NCI-H2227 (cell line): ENCODE data around the gene XRCC1.
"Not testable (repeated sequence)": the region's sequence is repeated elsewhere in the genome, so short reads cannot be mapped to it uniquely, and the experiment has no call there.

Experiments used
- DNase-seq: peaks from one replicate; lab custom pipeline; 2025; ENCODE audit not compliant: unreplicated experiment; lab: John Stamatoyannopoulos, UW

The XRCC1 gene

GRCh38 chr19:43523696-43524095, 51.6 kb downstream of the XRCC1 start:
- DNase-seq = not testable (repeated sequence)

GRCh38 chr19:43522929-43523328, 52.4 kb downstream of the XRCC1 start:
- DNase-seq = no peak

- DNase-seq = peak; percentile 80
Observed at GRCh38 chr19:43519436-43520088, 55.8 kb downstream of the XRCC1 start.

GRCh38 chr19:43518051-43518450, 57.3 kb downstream of the XRCC1 start:
- peak; percentile 15 for DNase-seq

- peak; percentile 18 for DNase-seq
Observed at GRCh38 chr19:43512399-43512798, 62.9 kb downstream of the XRCC1 start.

DNA sequence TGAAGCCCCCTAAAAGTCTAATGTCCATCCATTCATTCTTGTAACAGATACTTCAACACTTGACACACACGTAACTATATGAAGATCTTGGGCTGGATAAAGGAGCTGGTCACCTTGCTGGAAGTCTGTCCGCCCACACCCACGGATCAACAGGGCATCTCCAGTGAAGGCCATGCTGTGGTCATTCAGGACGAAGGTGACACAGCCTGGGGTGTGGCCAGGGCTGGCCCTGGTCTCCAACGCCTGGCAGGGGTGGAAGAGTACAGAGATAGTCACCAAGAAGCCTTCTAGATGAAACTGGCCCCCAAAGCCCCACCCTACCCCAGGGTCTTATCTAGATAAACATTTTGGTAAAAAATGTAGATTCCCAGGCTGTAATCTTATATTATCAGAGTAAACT, 64.0 kb downstream of the XRCC1 start:
- DNase-seq = no peak

GRCh38 chr19:43510713-43511112, 64.6 kb downstream of the XRCC1 start:
- DNase-seq = no peak

DNA sequence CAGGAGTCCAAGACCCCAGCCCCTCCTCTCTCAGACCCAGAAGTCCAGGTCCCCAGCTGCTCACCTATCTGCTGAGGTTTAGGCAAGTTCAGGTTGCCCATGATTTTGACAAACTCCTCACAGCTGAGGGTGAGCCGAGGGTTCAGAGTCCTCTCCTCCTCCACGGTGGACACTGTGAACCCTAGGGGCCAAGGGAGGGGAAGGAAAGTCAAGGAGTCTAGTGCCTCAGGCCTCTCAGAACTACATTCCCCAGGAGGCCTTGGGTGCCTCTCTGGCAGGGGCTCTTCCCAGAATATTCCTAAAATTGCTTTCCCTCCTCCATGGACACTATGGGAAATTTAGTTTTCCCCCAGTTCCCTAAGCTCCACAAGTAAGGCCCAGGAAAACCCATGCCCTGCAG, 67.4 kb downstream of the XRCC1 start:
- no peak for DNase-seq

DNA sequence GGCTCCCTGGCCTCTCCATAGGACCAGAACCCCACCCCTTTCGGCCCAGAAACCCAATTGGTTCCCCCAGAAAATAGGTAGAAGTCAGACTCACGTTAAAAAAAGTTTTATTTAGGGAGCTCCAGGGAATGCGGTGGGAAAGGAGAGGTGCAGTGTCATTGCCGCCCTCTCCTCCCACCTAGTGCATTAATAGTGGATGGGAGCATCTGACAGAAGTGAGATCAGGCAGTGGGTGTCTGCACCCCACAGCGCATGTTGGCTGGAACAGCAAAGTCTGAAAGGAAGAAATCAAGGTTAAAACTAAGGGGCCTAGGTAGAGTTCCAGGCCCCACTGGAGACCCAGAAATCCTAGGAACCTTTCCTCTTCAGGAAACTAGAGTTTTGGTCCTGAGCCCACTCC, 68.7 kb downstream of the XRCC1 start:
- DNase-seq = no peak

DNA sequence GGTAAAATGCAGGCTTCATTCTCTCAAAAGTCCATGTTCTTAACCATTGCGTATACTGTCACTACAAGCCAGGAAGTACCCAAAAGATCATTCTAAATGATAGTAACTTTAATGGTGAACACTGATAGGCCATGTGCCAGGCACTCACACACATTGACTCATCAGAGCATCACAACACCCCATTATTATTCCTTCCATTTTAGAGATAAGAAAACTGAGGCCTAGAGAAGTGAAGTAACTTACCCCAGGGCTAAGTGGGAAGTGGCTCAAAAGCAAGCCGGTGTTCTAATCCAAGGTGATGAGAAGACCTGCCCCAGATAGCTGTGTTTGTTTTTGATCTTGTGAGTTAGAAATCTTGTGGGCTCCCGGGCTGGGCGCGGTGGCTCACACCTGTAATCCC, 69.4 kb downstream of the XRCC1 start:
- no peak for DNase-seq

DNA sequence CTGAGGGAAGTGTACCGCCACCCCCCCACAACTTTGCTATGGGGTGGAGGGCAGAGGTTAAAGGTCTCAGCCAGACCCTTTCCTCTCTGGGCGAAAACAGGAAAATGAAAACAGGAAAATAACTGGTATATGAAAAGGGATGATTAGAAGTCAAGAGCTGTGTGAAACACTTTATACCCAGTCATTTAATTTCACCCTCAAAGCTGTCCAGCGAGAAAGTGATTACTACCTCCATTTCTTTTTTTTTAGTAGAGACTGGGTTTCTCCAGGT, 70.2 kb downstream of the XRCC1 start:
- DNase-seq = no peak

- peak; percentile 37 for DNase-seq
Observed at GRCh38 chr19:43504426-43505185, 70.7 kb downstream of the XRCC1 start, which contains the start of gene PHLDB3. PHLDB3 (minus strand) TSS chr19:43504746; CDS start chr19:43504118, 628 bp downstream.

- DNase-seq = peak; percentile 90
Observed at GRCh38 chr19:43503501-43504425, 71.6 kb downstream of the XRCC1 start.

GRCh38 chr19:43502419-43502976, 72.8 kb downstream of the XRCC1 start:
- DNase-seq = no peak

DNA sequence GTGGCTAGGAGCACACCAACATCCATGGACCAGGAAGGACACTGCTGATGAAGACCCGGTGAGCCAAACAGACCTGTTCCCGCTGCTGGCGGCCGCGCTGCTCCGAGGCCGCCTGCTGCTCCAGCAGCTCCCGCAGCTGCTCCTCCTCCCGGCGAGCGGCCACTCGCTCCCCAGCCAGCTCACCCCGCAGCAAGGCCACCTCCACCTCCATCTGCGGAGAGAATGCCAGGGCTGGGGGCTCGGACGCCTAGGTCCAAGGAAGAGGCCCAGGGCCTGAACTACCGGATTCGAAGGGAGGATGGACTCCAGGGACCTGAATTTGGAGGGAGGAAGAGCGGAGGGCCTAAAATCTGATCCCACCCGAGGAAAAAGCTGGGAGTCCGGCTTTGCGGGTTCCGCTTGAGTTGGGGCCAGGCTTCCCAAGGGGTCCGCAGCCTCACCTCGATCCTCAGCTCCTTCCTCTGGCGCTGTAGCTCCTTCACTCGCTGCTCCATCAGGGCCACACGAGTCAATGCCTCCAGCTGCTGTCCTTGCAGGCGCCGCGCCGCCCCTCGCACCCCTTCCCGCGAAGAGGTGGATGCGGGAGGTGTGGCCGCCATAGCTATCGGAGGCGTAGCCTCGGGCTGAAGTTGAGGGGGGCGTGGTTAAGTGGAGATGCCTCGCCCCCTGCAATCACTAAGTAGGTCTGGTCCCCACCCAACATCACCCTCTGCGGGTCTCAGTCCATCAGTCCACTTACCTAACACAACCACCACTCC, 73.5 kb downstream of the XRCC1 start:
- no peak for DNase-seq

- DNase-seq = no peak
Observed at GRCh38 chr19:43499042-43499441, 76.3 kb downstream of the XRCC1 start.

DNA sequence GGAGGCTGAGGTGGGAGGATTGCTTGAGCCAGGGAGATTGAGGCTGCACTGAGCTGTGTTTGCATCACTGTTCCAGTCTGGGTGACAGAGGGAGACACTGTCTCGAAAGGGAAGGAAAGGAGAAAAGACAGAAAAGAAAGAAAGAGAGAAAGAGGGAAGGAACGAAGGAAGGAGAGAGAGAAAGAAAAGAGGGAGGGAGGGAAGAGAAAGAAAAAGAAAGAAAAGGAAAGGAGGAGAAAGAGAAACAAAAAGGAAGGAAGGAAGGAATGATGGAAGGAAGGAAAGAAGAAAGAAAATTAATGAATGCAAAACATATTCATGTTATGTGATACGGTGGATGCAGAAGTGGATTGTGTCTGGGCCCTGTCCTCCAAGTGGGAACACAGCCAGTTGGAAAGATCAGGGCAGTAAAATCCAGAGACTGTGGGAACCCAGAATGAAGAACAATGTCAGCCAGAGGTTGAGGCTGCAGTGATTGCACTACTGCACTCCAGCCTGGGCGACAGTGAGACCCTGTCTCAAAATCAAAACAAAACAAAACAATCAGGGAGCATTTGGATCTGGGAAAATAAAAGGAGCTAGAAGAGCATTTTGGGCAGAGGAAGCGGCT, 77.0 kb downstream of the XRCC1 start:
- DNase-seq = no peak

- DNase-seq = no peak
Observed at GRCh38 chr19:43496960-43497359, 78.4 kb downstream of the XRCC1 start.

- DNase-seq = no peak
Observed at GRCh38 chr19:43495082-43495481, 80.2 kb downstream of the XRCC1 start.
